HEK293T (cell line): ENCODE measurements around the gene TEC.

Experiments used
- ARNT ChIP-seq: fragments of 450-650 bp; IDR thresholded peaks from 2 replicates; pipeline ENCODE4 v1.6.1; 2017; ENCODE audit warnings: mild to moderate bottlenecking
- BHLHE40 ChIP-seq: fragments of 450-650 bp; IDR thresholded peaks from 2 replicates; pipeline ENCODE4 v1.6.1; 2016; ENCODE audit warnings: mild to moderate bottlenecking, moderate library complexity, borderline replicate concordance
- CTBP1 ChIP-seq: fragments of 450-650 bp; IDR thresholded peaks from 2 replicates; pipeline ENCODE4 v1.6.1; 2016; ENCODE audit warnings: borderline replicate concordance
- FOXA1 ChIP-seq: fragments of 450-650 bp; IDR thresholded peaks from 2 replicates; pipeline ENCODE4 v1.6.1; 2016; ENCODE audit warnings: mild to moderate bottlenecking
- FOXK2 ChIP-seq: fragments of 450-650 bp; IDR thresholded peaks from 2 replicates; pipeline ENCODE4 v1.6.1; 2016; ENCODE audit warnings: mild to moderate bottlenecking
- FOXM1 ChIP-seq: fragments of 450-650 bp; IDR thresholded peaks from 2 replicates; pipeline ENCODE4 v1.6.1; 2017; ENCODE audit warnings: mild to moderate bottlenecking, borderline replicate concordance
- HDGF ChIP-seq: fragments of 450-650 bp; IDR thresholded peaks from 2 replicates; pipeline ENCODE4 v1.6.1; 2017; ENCODE audit warnings: antibody characterized with exemption, borderline replicate concordance
- L3MBTL2 ChIP-seq: fragments of 450-650 bp; conservative IDR thresholded peaks from 2 replicates; pipeline ENCODE4 v1.6.1; 2016; ENCODE audit warnings: mild to moderate bottlenecking
- LEF1 ChIP-seq: fragments of 450-650 bp; IDR thresholded peaks from 2 replicates; pipeline ENCODE4 v1.6.1; 2017; ENCODE audit warnings: mild to moderate bottlenecking, borderline replicate concordance
- NFRKB ChIP-seq: fragments of 450-650 bp; IDR thresholded peaks from 2 replicates; pipeline ENCODE4 v1.6.1; 2016; ENCODE audit warnings: mild to moderate bottlenecking, moderate library complexity
- SP1 ChIP-seq: fragments of 450-650 bp; IDR thresholded peaks from 2 replicates; pipeline ENCODE4 v1.6.1; 2017
- SUZ12 ChIP-seq: fragments of 450-650 bp; IDR thresholded peaks from 2 replicates; pipeline ENCODE4 v1.6.1; 2016; ENCODE audit warnings: mild to moderate bottlenecking
- TARDBP ChIP-seq: fragments of 450-650 bp; IDR thresholded peaks from 2 replicates; pipeline ENCODE4 v1.6.1; 2016
- TF ChIP-seq, protein P1 (sequence below): fragments of 450-650 bp; IDR thresholded peaks from 2 replicates; pipeline ENCODE4 v1.6.1; 2016

DNA sequence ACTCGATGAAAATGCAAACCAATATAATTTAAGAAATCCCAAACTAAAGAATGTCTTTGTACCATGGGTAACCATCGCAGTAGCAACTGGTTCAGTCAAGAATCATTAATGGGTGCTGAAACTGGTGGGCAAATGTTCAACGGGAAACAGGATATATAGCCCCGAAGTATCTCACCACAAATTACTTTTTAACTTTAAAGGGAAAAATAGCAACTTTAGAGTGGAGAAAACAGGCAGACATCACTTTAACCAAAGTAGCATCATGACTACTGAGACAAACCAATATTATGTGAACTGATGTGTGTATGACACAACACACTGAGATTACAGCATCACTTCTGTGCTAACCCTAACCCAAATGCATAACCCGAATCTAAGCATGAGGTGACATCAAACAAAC is 37.9 kb upstream of the TEC start:
- no peak for TF ChIP-seq FOXK2
- no peak for TF ChIP-seq SUZ12
- TF ChIP-seq, protein P1, sequence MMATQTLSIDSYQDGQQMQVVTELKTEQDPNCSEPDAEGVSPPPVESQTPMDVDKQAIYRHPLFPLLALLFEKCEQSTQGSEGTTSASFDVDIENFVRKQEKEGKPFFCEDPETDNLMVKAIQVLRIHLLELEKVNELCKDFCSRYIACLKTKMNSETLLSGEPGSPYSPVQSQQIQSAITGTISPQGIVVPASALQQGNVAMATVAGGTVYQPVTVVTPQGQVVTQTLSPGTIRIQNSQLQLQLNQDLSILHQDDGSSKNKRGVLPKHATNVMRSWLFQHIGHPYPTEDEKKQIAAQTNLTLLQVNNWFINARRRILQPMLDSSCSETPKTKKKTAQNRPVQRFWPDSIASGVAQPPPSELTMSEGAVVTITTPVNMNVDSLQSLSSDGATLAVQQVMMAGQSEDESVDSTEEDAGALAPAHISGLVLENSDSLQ, result no peak
- no peak for TF ChIP-seq BHLHE40
- TF ChIP-seq FOXA1, result no peak
- no peak for TF ChIP-seq LEF1
- no peak for TF ChIP-seq TARDBP
- no peak for TF ChIP-seq ARNT
- TF ChIP-seq SP1, result no peak
- TF ChIP-seq CTBP1, result no peak
- no peak for TF ChIP-seq HDGF
- no peak for TF ChIP-seq FOXM1
- no peak for TF ChIP-seq NFRKB
- no peak for TF ChIP-seq L3MBTL2
